GM15510 (cell line): ENCODE data around the gene TIGD7.

Source experiments
- POLR2A ChIP-seq: IDR thresholded peaks from 3 replicates; pipeline ENCODE4 v1.6.1; 2011; ENCODE audit warnings: borderline replicate concordance; ENCODE audit not compliant: insufficient read length; ENCODE audit errors: extremely low read depth

Gene TIGD7

GRCh38 chr16:3305109-3306068 is at the start of gene TIGD7, which contains the start of gene ZNF75A:
Gene TIGD7 (minus strand): TSS chr16:3305430. CDS start chr16:3300614, 4,816 bp downstream.
Gene ZNF75A (plus strand): TSS chr16:3305497. CDS start chr16:3308429, 2,932 bp downstream.
- peak; percentile 86 for TF ChIP-seq POLR2A

- TF ChIP-seq POLR2A, result no peak
Observed at GRCh38 chr16:3349175-3349574, 43.9 kb upstream of the TIGD7 start.

GRCh38 chr16:3348547-3349167 is 43.4 kb upstream of the TIGD7 start:
- no peak for TF ChIP-seq POLR2A

GRCh38 chr16:3347586-3347985 is 42.4 kb upstream of the TIGD7 start:
- TF ChIP-seq POLR2A, result no peak

GRCh38 chr16:3346041-3346440 is 40.8 kb upstream of the TIGD7 start:
- no peak for TF ChIP-seq POLR2A

- TF ChIP-seq POLR2A, result no peak
Observed at GRCh38 chr16:3328643-3329042, 23.4 kb upstream of the TIGD7 start.

- no peak for TF ChIP-seq POLR2A
Observed at GRCh38 chr16:3328104-3328503, 22.9 kb upstream of the TIGD7 start.

GRCh38 chr16:3327514-3327913 is 22.3 kb upstream of the TIGD7 start:
- no peak for TF ChIP-seq POLR2A

GRCh38 chr16:3321816-3322215 is 16.6 kb upstream of the TIGD7 start:
- no peak for TF ChIP-seq POLR2A

GRCh38 chr16:3317315-3317999 is 12.2 kb upstream of the TIGD7 start:
- TF ChIP-seq POLR2A, result no peak

- TF ChIP-seq POLR2A, result no peak
Observed at GRCh38 chr16:3311496-3311895, 6.3 kb upstream of the TIGD7 start.

GRCh38 chr16:3306078-3306477 is 848 bp upstream of the TIGD7 start:
- no peak for TF ChIP-seq POLR2A

GRCh38 chr16:3304370-3304769 is 860 bp downstream of the TIGD7 start:
- no peak for TF ChIP-seq POLR2A

GRCh38 chr16:3295783-3296182 is 9.4 kb downstream of the TIGD7 start:
- TF ChIP-seq POLR2A, result no peak

- TF ChIP-seq POLR2A, result no peak
Observed at GRCh38 chr16:3295209-3295608, 10.0 kb downstream of the TIGD7 start.
